Memory B cell (primary cell): ENCODE measurements around the gene DIDO1.
A peak's percentile ranks its signal among the peaks of the same experiment; 100 is the strongest.

Source experiments
- ATAC-seq: fragments of 150-1000 bp; cut with Tn5 transposase; 2 replicates; pipeline ENCODE4 v1.10.0; 2021; ENCODE audit warnings: low read depth, mild to moderate bottlenecking, moderate library complexity
- DNase-seq, 2 donors: peaks; one replicate each; pipeline ENCODE4 v3.0.0; 2022; ENCODE audit warnings: low spot score in 2 of 2
- H3K27ac Mint-ChIP-seq: one replicate; pipeline ENCODE4 v1.8.0; 2022; ENCODE audit warnings: mild to moderate bottlenecking, moderate library complexity, mixed read lengths
- H3K27me3 Mint-ChIP-seq: one replicate; pipeline ENCODE4 v1.8.0; 2022; ENCODE audit warnings: mixed read lengths
- H3K36me3 Mint-ChIP-seq: one replicate; pipeline ENCODE4 v1.8.0; 2022; ENCODE audit warnings: mild to moderate bottlenecking, mixed read lengths
- H3K4me1 Mint-ChIP-seq: one replicate; pipeline ENCODE4 v1.8.0; 2022; ENCODE audit warnings: mixed read lengths
- H3K4me3 Mint-ChIP-seq: one replicate; pipeline ENCODE4 v1.8.0; 2022; ENCODE audit warnings: mild to moderate bottlenecking, moderate library complexity, mixed read lengths
- H3K9me3 Mint-ChIP-seq: one replicate; pipeline ENCODE4 v1.8.0; 2022; ENCODE audit warnings: mixed read lengths

The DIDO1 gene

DNA sequence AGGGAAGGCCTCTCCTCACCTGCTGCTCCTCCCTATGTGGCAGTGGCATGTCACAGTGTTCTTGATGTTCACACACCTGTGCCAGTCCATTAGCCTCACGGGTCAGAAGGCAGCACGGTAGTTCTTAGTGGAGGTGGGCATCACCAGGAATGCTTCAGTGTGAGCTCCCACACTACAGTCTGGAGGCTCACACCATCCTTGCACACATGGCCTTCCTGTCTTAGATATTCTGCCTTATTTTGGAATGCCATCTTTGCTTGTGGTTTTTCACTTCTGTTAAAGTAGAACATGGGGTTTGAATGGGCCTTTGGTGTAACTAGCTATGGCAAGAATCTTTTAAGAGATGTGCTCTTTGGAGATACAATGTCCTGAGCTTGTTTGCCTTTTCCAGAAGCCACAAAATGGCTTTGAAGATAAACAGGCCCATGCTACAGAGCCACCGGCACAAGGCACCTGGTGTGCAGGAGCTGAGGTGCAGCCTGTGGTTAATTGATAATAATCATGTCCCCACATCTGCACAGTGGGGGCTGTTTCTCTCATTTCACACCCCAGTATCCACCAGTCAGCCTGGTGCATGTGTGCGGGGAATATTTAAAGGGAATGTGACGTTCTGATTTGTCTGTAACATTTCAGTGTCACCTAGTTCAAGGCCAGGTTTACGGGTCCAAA is 23.0 kb upstream of the DIDO1 start:
- ATAC-seq (no peak), DNase-seq (no peak)
- no peak overlapping the region for H3K4me3 Mint-ChIP-seq
- peaks cover 9% of the 10 kb centered on the region for H3K4me1 Mint-ChIP-seq
- no peaks in the 10 kb centered on the region for H3K27me3 Mint-ChIP-seq
- peaks cover 17% of the 10 kb centered on the region for H3K36me3 Mint-ChIP-seq
- H3K9me3 Mint-ChIP-seq, result no peaks in the 10 kb centered on the region
- no peak overlapping the region for H3K27ac Mint-ChIP-seq

DNA sequence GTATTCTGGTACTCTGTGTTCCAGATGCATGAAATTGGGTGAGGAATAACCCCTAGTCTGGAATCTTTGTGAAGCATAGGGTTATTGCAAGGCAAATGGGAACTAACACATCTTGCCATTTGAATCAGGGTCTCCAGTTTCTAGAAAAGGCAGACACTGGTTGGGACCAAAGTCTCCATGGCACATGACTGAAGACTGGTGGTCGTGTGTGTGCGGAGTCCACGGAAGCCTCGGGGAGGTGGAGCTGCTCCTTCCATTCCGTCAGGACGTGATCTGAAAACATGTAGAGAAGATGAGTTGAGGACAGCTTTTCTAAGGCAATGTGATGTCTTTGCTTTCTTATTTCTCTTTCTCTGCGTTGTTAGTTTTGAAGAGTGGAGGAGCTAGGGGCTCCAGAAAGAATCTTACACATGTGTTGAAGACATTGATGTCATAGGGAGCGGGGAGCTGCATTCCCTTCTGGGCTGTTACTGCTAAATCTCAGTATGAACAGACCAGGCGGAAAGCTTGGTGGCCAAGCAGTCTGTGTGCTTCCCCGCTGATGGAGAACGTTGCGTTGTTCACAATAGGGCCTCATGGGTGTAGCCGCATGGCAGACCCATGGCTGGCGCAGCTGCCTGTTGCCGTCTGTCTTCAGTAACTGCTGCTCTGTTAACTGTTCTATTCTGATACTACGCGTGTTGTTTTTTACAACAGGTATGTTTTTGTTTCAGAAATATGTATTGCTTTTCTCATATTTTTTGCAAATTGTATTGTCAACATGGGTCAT is 21.4 kb upstream of the DIDO1 start:
- Mint-ChIP-seq H3K4me3 (no peak overlapping the region), H3K9me3 (no peaks in the 10 kb centered on the region), H3K27me3 (no peaks in the 10 kb centered on the region), H3K27ac (no peak overlapping the region), H3K4me1 (peaks cover 3% of the 10 kb centered on the region), H3K36me3 (peaks cover 27% of the 10 kb centered on the region)
- ATAC-seq (no peak), DNase-seq (no peak)

DNA sequence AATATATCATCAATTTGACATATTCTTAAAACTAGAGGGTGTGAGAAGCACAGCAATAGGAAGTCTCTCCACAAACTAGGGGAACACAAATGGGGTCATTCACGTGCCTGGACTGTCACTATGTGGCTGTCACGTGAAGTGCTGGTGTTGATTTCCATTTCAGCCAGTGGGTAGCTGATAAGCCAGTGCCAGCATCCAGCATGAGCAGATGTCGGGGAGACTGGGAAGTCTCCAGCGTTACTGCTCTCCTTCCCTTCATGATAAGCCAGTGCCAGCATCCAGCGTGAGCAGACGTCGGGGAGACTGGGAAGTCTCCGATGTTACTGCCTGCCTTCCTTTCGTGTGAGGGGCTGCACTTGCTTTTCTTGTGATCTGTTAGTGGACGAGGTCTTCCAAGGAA is 20.6 kb upstream of the DIDO1 start:
- H3K4me1 Mint-ChIP-seq, result no peaks in the 10 kb centered on the region
- no peaks in the 10 kb centered on the region for H3K9me3 Mint-ChIP-seq
- H3K27me3 Mint-ChIP-seq, result no peaks in the 10 kb centered on the region
- DNase-seq (no peak), ATAC-seq (no peak)
- no peak overlapping the region for H3K4me3 Mint-ChIP-seq
- H3K36me3 Mint-ChIP-seq, result peaks cover 27% of the 10 kb centered on the region
- no peak overlapping the region for H3K27ac Mint-ChIP-seq

DNA sequence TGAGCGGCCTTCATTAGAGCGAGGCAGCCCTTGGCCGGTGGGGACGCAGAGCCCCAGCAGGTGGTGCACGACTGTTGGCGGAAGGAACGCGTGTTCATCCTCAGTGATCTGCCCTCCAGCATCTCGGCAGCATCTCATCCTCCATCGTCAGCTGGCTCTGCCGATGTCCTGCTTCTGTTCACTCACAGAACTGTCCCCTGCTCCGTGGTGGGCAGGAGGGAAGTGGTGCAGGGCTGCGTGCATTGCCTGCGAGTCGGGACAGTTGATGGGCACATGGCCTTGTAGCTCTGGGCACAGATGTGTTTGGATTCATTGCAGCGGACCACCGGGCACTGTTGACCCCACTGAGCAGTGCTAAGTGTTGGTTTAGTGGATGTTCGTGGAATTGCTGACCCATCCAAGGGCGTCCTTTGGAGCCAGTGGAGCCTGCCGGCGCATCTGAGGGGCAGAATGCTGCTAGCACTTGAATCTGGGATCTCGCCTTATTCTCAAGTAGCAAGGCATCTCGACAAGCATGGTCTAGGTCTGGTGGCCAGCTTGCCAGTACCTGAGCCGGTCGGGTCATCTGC is 19.6 kb upstream of the DIDO1 start:
- no peak overlapping the region for H3K4me3 Mint-ChIP-seq
- H3K4me1 Mint-ChIP-seq, result peaks cover 6% of the 10 kb centered on the region
- H3K9me3 Mint-ChIP-seq, result no peaks in the 10 kb centered on the region
- H3K36me3 Mint-ChIP-seq, result peaks cover 30% of the 10 kb centered on the region
- ATAC-seq, result no peak
- no peaks in the 10 kb centered on the region for H3K27me3 Mint-ChIP-seq
- no peak for DNase-seq
- H3K27ac Mint-ChIP-seq, result no peak overlapping the region

DNA sequence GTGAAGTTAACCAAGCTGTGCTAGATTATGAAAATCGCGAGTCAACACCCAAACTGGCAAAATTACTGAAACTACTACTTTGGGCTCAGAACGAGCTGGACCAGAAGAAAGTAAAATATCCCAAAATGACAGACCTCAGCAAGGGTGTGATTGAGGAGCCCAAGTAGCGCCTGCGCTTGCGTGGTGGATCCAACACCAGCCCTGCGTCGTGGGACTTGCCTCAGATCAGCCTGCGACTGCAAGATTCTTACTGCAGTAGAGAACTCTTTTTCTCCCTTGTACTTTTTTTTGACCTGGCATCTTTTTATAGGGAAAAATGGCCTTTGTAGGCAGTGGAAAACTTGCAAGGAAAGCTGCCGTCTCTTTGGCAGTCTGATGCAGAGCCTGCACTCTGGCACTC is 18.4 kb upstream of the DIDO1 start:
- no peaks in the 10 kb centered on the region for H3K9me3 Mint-ChIP-seq
- DNase-seq (no peak), ATAC-seq (no peak)
- peaks cover 28% of the 10 kb centered on the region for H3K36me3 Mint-ChIP-seq
- peaks cover 8% of the 10 kb centered on the region for H3K4me1 Mint-ChIP-seq
- H3K27me3 Mint-ChIP-seq, result no peaks in the 10 kb centered on the region
- no peak overlapping the region for H3K4me3 Mint-ChIP-seq
- no peak overlapping the region for H3K27ac Mint-ChIP-seq

DNA sequence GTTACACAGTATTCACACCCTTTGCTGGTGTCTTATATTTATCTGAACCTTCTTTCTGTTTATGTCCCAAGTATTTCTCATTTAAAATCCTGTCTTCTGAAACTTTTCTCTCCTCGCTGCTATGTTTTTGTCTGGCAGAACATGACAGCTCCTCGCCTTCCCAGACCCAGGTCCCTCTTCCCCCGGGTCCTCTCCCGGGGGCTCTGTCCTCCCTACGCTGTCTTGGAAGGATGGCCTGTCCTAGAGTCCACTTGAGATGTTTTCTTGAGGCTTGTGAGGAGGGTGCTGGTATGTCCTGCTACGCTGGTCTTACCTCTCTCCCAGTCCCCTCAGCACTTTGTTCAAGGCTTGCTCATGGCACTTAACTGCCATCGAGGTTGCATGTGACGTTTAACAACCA is 17.9 kb upstream of the DIDO1 start:
- Mint-ChIP-seq H3K27ac (no peak overlapping the region), H3K27me3 (no peaks in the 10 kb centered on the region), H3K4me3 (no peak overlapping the region), H3K36me3 (peaks cover 27% of the 10 kb centered on the region), H3K9me3 (no peaks in the 10 kb centered on the region), H3K4me1 (peaks cover 13% of the 10 kb centered on the region)
- DNase-seq (no peak), ATAC-seq (no peak)

DNA sequence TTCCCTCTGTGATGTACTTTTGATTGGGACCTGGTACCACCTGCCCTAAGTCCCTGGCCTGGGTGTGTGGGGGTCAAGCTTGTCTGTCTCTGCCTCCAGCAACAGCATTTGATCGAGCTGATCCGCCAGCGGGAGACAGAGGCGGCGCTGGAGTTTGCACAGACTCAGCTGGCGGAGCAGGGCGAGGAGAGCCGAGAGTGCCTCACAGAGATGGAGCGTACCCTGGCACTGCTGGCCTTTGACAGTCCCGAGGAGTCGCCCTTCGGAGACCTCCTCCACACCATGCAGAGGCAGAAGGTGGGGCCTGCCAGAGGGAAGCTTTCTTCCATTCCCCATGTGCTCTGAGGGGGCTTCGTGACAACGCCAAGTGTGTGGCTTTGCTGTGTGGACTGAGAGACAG is 17.1 kb upstream of the DIDO1 start:
- ATAC-seq, result no peak
- Mint-ChIP-seq H3K4me3 (no peak overlapping the region), H3K36me3 (peaks cover 22% of the 10 kb centered on the region), H3K9me3 (no peaks in the 10 kb centered on the region), H3K4me1 (peaks cover 16% of the 10 kb centered on the region), H3K27me3 (no peaks in the 10 kb centered on the region), H3K27ac (no peak overlapping the region)
- no peak for DNase-seq

DNA sequence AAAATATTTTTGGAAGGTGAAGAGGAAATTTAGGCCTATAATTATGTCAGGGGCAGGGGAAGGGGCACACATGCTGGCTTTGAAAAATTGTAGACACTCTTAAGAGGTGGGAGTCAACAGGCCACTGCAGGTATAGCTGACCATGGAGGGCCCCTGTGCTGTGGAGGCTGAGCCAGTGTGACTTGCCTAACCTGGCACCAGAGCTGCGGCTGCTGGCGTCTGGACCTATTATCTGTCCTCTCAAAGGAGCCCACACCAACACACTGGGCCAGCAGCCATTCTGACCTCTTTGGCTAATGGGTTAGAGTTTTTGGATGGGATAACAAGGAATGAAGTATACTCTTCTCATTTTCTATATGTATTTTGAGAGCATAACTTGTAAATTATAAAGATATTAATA is 16.2 kb upstream of the DIDO1 start:
- H3K4me1 Mint-ChIP-seq, result peaks cover 16% of the 10 kb centered on the region

DNA sequence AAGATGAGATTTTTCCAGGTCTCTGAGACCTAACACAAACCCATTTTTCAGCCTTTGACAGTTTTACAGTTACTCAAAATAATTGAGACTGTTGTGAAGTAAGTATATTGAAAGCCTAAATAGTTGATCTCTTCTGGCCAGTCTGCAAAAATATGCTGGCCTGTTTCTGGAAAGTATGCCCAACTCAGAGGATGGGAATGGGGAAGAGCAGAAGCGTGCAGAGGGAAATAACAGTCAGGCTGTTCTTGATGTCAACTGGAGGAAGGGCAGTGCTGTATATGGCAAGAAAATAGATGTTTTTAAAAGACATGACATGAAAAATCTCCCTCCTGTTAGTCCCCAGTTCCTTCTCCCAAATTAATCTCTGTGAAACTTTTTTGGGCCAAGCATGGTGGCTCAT is 15.5 kb upstream of the DIDO1 start:
- Mint-ChIP-seq H3K4me3 (no peak overlapping the region), H3K4me1 (peaks cover 20% of the 10 kb centered on the region), H3K9me3 (no peaks in the 10 kb centered on the region), H3K27me3 (no peaks in the 10 kb centered on the region), H3K27ac (peak overlapping the region; percentile 62), H3K36me3 (peaks cover 20% of the 10 kb centered on the region)
- DNase-seq (no peak), ATAC-seq (no peak)

More for the DNA sequence above, 16.2 kb upstream of the DIDO1 start:
- ATAC-seq (no peak), DNase-seq (no peak)
- Mint-ChIP-seq H3K36me3 (peaks cover 22% of the 10 kb centered on the region), H3K4me3 (no peak overlapping the region), H3K27me3 (no peaks in the 10 kb centered on the region), H3K27ac (no peak overlapping the region), H3K9me3 (no peaks in the 10 kb centered on the region)

DNA sequence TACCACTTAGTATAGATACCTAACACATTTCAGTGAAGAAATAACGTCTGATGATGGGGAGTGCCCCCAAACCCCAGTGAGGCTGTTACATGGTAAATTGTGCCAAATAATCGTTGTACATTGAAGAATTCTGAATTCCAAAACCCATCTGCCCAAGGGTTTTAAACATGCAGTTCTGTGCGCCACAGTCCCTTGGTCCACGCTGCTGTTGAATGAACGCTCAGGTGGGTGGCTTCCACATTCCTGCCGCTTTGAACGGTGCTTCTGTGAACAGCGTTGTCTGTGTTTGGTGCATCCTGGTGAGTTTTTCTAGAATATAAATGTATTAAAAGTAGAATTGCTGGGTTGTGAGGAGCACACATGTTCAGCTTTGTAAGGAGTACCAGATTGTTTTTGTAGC is 14.6 kb upstream of the DIDO1 start:
- H3K27ac Mint-ChIP-seq, result no peak overlapping the region
- no peaks in the 10 kb centered on the region for H3K9me3 Mint-ChIP-seq
- no peak overlapping the region for H3K4me3 Mint-ChIP-seq
- DNase-seq (no peak), ATAC-seq (no peak)
- peaks cover 21% of the 10 kb centered on the region for H3K4me1 Mint-ChIP-seq
- peaks cover 17% of the 10 kb centered on the region for H3K36me3 Mint-ChIP-seq
- H3K27me3 Mint-ChIP-seq, result no peaks in the 10 kb centered on the region

DNA sequence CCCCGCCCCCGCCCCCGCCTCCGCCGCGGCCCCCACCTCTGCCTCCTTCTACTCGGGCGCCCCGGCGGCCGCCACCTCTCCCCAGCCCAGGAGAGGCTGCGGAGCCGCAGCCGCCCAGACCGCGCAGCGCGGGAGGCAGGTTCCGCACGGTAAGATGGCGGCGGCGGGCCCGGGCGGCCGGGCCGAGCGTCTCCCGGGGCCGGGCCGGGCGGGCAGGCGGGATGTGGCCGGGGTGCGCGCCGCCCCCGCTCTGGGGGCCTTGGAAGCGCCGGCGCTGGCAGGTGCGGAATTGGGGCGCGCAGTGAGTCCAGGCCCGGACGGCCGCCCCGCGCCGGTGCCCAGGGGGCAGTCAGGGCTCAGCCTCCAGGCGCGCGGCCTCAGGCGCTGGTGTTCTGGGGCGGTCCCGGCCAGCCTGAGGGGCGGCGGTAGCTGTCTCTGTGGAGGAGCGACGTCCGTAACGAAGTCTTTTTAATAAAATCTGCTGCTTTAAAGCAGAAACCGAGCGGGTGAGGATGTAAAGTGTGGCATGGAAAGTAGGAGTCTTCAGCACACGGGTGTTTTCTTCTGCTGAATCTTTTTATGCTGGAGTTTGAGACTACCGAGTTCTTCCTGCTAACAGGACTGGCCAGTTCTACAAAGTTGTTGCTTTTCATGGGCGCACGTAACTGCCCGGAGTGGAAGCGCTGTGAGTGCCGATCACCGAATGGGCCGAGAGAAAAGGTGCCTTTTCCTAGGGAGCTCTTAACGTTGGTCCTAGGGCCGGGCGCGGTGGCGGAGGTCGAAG is 12.0 kb upstream of the DIDO1 start, which contains the start of gene GID8:
Gene GID8, plus strand, starts transcription at position 43 of the 784 bp plus-strand sequence. CDS start 3,356 bp downstream, outside the sequence.
- Mint-ChIP-seq H3K4me1 (peaks cover 22% of the 10 kb centered on the region), H3K9me3 (no peaks in the 10 kb centered on the region), H3K36me3 (peaks cover 9% of the 10 kb centered on the region), H3K4me3 (peak within 1 kb of the TSS; percentile 98), H3K27ac (peak within 1 kb of the TSS; percentile 97), H3K27me3 (no peaks in the 10 kb centered on the region)
- DNase-seq, result peak in 1 of 2 donors; percentile 66
- peak; percentile 51 for ATAC-seq

DNA sequence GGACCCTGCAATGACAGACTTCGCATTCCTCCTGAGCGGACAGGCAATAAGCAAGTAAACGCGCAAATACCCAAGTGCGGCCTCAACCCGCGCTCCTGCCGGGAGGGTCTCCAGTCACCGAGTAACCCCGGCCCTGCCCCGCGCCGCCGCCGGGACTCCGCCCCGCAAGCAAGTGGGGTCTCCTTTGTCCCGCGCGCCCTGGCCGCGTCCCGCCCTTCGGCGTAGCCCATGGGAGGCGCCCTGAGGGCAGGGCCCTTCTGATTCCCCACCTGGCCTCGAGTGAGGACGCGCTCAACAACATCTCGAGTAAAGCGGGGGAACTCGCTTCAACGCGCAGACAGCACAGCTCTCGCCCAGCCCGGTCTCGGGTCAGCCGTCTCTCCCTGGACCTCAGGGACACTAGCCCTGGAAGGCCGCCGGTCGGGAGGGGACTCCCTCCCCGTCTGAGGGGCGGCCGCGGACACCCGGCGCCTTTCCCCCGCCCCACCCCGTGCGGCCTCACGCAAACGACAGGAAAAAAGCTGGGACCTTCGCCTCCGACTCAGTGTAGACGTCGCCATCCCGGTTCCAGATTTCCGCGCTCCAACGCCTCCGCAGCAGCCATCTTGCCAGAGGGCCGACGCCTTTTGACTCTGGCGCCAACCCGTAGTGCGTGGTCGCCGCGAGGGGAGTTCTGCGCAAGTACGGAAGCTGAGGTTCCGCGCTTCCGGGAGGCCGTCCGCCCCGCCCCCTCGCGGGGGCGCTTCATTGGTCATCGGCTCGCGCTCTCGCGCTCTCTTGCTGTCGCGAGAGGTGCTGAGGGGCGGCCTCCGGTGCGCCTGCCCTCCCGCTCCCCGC is 11.2 kb upstream of the DIDO1 start:
- Mint-ChIP-seq H3K4me3 (peak overlapping the region; percentile 98), H3K9me3 (no peaks in the 10 kb centered on the region), H3K27me3 (no peaks in the 10 kb centered on the region), H3K4me1 (peaks cover 24% of the 10 kb centered on the region), H3K27ac (peak overlapping the region; percentile 97), H3K36me3 (peaks cover 3% of the 10 kb centered on the region)
- peak; percentile 88 for ATAC-seq
- DNase-seq, result peak; percentile 91 to 95

DNA sequence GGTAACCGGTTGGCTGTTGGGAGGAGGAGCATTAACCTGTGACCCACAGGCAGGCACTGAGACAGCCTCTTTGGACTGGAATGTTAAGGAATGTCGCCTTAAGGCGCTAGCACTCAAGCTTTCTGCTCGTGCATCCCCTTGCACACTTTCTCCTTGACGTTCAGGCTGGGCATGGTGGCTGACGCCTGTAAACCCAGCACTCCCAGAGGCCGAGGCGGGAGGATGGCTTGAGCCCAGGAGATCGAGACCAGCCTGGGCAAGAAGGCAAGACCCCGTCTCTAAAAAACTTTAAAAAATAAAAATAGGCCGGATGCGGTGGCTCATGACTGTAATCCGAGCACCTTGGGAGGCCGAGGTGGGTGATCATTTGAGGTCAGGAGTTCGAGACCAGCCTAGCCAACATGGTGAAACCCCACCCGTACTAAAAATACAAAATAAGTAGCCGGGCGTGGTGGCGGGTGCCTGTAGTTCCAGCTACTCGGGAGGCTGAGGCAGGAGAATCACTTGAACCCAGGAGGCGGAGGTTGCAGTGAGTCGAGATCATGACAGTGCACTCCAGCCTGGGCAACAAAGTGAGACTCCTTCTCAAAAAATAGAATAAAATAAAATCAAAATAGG is 9.8 kb upstream of the DIDO1 start:
- Mint-ChIP-seq H3K4me1 (peaks cover 21% of the 10 kb centered on the region), H3K36me3 (no peaks in the 10 kb centered on the region), H3K4me3 (peak overlapping the region; percentile 21), H3K27ac (no peak overlapping the region), H3K27me3 (no peaks in the 10 kb centered on the region), H3K9me3 (no peaks in the 10 kb centered on the region)
- no peak for DNase-seq
- ATAC-seq, result no peak
